Measurements from ENCODE around the gene KDM6A. TPM values are rescaled to one million over a fixed set of nuclear protein-coding genes. Genes with fewer than 3 reads are reported as not detected.

KDM6A gene
- total RNA-seq, 1 experiment from 2014 or later: 40.9 TPM

- H3K4me3 ChIP-seq (ENCODE audit: low read depth, low read length, poor library complexity, severe bottlenecking): no peak overlapping the region
- intact Hi-C loops (cut with micrococcal nuclease; ENCODE audit: unreplicated experiment): no loop called here
- TF ChIP-seq CTCF (conservative IDR thresholded peaks at IDR 0.05; ENCODE audit: low read depth, low read length) (no peak), EZH2 (IDR thresholded peaks at IDR 0.05; ENCODE audit: borderline replicate concordance, low read depth, low read length, poor library complexity, severe bottlenecking) (no peak)
- BruUV-seq (replicated peaks): no TSS peak
- H3K36me3 ChIP-seq (ENCODE audit: insufficient read depth, low read length, poor library complexity, severe bottlenecking): peaks cover 2% of the 10 kb centered on the region
- CTCF ChIA-PET: no interaction called here
- H3K27me3 ChIP-seq (replicated peaks; ENCODE audit: insufficient read depth, low read depth, low read length, poor library complexity): no peaks in the 10 kb centered on the region
- no peak overlapping the region for H3K27ac ChIP-seq (ENCODE audit: low read depth, low read length, poor library complexity, severe bottlenecking)
- peaks cover 8% of the 10 kb centered on the region for H3K9me3 ChIP-seq (ENCODE audit: low read depth, low read length, poor library complexity, severe bottlenecking)
- DNase-seq (ENCODE audit: low spot score): no peak
- H3K4me1 ChIP-seq (ENCODE audit: insufficient read depth, low read length, poor library complexity, severe bottlenecking): no peaks in the 10 kb centered on the region
- POLR2A ChIA-PET (ENCODE audit: low non-redundant PET): no interaction called here
Measured at GRCh38 chrX:44970709-44971108, 97.7 kb downstream of the KDM6A start.

- no peak for TF ChIP-seq EZH2 (IDR thresholded peaks at IDR 0.05; ENCODE audit: borderline replicate concordance, low read depth, low read length, poor library complexity, severe bottlenecking)
- no peak for TF ChIP-seq CTCF (conservative IDR thresholded peaks at IDR 0.05; ENCODE audit: low read depth, low read length)
- intact Hi-C loops (cut with micrococcal nuclease; ENCODE audit: unreplicated experiment): no loop called here
- Histone ChIP-seq H3K27me3 (replicated peaks; ENCODE audit: insufficient read depth, low read depth, low read length, poor library complexity) (no peaks in the 10 kb centered on the region), H3K9me3 (ENCODE audit: low read depth, low read length, poor library complexity, severe bottlenecking) (peaks cover 14% of the 10 kb centered on the region), H3K36me3 (ENCODE audit: insufficient read depth, low read length, poor library complexity, severe bottlenecking) (peaks cover 5% of the 10 kb centered on the region), H3K4me3 (ENCODE audit: low read depth, low read length, poor library complexity, severe bottlenecking) (no peak overlapping the region), H3K4me1 (ENCODE audit: insufficient read depth, low read length, poor library complexity, severe bottlenecking) (no peaks in the 10 kb centered on the region), H3K27ac (ENCODE audit: low read depth, low read length, poor library complexity, severe bottlenecking) (no peak overlapping the region)
- BruUV-seq (replicated peaks): no TSS peak
- POLR2A ChIA-PET (ENCODE audit: low non-redundant PET): no interaction called here
- CTCF ChIA-PET: no interaction called here
- DNase-seq (ENCODE audit: low spot score): no peak
Measured at GRCh38 chrX:44971674-44972073, 98.7 kb downstream of the KDM6A start.

- peaks cover 5% of the 10 kb centered on the region for H3K36me3 ChIP-seq (ENCODE audit: insufficient read depth, low read length, poor library complexity, severe bottlenecking)
- no peaks in the 10 kb centered on the region for H3K4me1 ChIP-seq (ENCODE audit: insufficient read depth, low read length, poor library complexity, severe bottlenecking)
- no peak for DNase-seq (ENCODE audit: low spot score)
- intact Hi-C loops (cut with micrococcal nuclease; ENCODE audit: unreplicated experiment): no loop called here
- ChIA-PET CTCF (no interaction called here), POLR2A (ENCODE audit: low non-redundant PET) (no interaction called here)
- no peak for TF ChIP-seq CTCF (conservative IDR thresholded peaks at IDR 0.05; ENCODE audit: low read depth, low read length)
- TF ChIP-seq EZH2 (IDR thresholded peaks at IDR 0.05; ENCODE audit: borderline replicate concordance, low read depth, low read length, poor library complexity, severe bottlenecking): no peak
- H3K27ac ChIP-seq (ENCODE audit: low read depth, low read length, poor library complexity, severe bottlenecking): no peak overlapping the region
- peaks cover 17% of the 10 kb centered on the region for H3K9me3 ChIP-seq (ENCODE audit: low read depth, low read length, poor library complexity, severe bottlenecking)
- H3K27me3 ChIP-seq (replicated peaks; ENCODE audit: insufficient read depth, low read depth, low read length, poor library complexity): no peaks in the 10 kb centered on the region
- H3K4me3 ChIP-seq (ENCODE audit: low read depth, low read length, poor library complexity, severe bottlenecking): no peak overlapping the region
- no TSS peak for BruUV-seq (replicated peaks)
Measured at GRCh38 chrX:44972132-44972531, 99.1 kb downstream of the KDM6A start.

All from A673 (cell line).